IMR-90 (cell line): ENCODE data around the gene SLC35D1. TPM values are rescaled to one million over a fixed set of nuclear protein-coding genes. Genes with fewer than 3 reads are reported as not detected.

Experiments
- ATAC-seq: fragments of 200-7000 bp; cut with Tn5 transposase; 2 replicates; pipeline ENCODE4 v1.9.1; 2020; ENCODE audit warnings: low read depth, mild to moderate bottlenecking, moderate library complexity
- BruUV-seq: library from RNA; stranded (reverse); fragments of 400-500 nt; replicated peaks from 2 replicates; lab custom pipeline; 2021; lab: Mats Ljungman, UMichigan
- CTCF ChIA-PET: fragments of 300-600 bp; formaldehyde crosslinking; extraction: SDS; loops from one replicate; lab custom pipeline; 2021; ENCODE audit warnings: antibody characterized with exemption; lab: Yijun Ruan, JAX
- POLR2A ChIA-PET: fragments of 300-600 bp; sonication (Branson Sonifier 250); formaldehyde crosslinking; loops from one replicate; lab custom pipeline; 2022; ENCODE audit warnings: antibody characterized with exemption; ENCODE audit not compliant: unreplicated experiment; lab: Charles Lee
- DNase-seq: peaks from one replicate; pipeline ENCODE4 v3.0.0; 2013
- H2AFZ ChIP-seq: replicated peaks from 2 replicates; pipeline ENCODE3; 2013; ENCODE audit warnings: low read length, mild to moderate bottlenecking; ENCODE audit not compliant: poor library complexity
- H2AK5ac ChIP-seq: 2 replicates; pipeline ENCODE4 v1.6.1; 2013; ENCODE audit warnings: low read depth, low read length, inconsistent platforms
- H2AK9ac ChIP-seq: replicated peaks from 2 replicates; pipeline ENCODE3; 2013; ENCODE audit warnings: mild to moderate bottlenecking, low read depth, low read length, moderate library complexity; ENCODE audit not compliant: poor library complexity
- H2BK120ac ChIP-seq: 2 replicates; pipeline ENCODE4 v1.6.1; 2013; ENCODE audit warnings: low read depth, low read length, inconsistent platforms
- H2BK15ac ChIP-seq: 3 replicates; pipeline ENCODE4 v1.6.1; 2013; ENCODE audit warnings: low read depth, low read length, inconsistent platforms
- H2BK20ac ChIP-seq: 2 replicates; pipeline ENCODE4 v1.6.1; 2013; ENCODE audit warnings: low read depth, mild to moderate bottlenecking, inconsistent platforms, low read length, moderate library complexity
- H2BK5ac ChIP-seq: 2 replicates; pipeline ENCODE4 v1.6.1; 2013; ENCODE audit warnings: mild to moderate bottlenecking, low read depth, low read length, inconsistent platforms; ENCODE audit not compliant: poor library complexity, severe bottlenecking
- H3K14ac ChIP-seq: replicated peaks from 2 replicates; pipeline ENCODE4 v1.6.1; 2013; ENCODE audit warnings: low read depth, low read length, inconsistent platforms
- H3K18ac ChIP-seq: 2 replicates; pipeline ENCODE4 v1.6.1; 2013; ENCODE audit warnings: low read depth, low read length, control low read depth
- H3K23ac ChIP-seq: 2 replicates; pipeline ENCODE4 v1.6.1; 2013; ENCODE audit warnings: low read depth, low read length, inconsistent platforms
- H3K27ac ChIP-seq: 2 replicates; pipeline ENCODE4 v1.5.1; 2013; ENCODE audit warnings: mild to moderate bottlenecking, control low read depth, low read length; ENCODE audit not compliant: insufficient read depth
- H3K27me3 ChIP-seq: 2 replicates; pipeline ENCODE4 v1.6.1; 2013; ENCODE audit warnings: low read length; ENCODE audit not compliant: control insufficient read depth, insufficient read depth
- H3K36me3 ChIP-seq: 2 replicates; pipeline ENCODE4 v1.6.1; 2013; ENCODE audit warnings: low read length, mixed read lengths; ENCODE audit not compliant: control insufficient read depth, insufficient read depth
- H3K4ac ChIP-seq: 2 replicates; pipeline ENCODE4 v1.6.1; 2013; ENCODE audit warnings: low read depth, low read length, inconsistent platforms
- H3K4me1 ChIP-seq: 2 replicates; pipeline ENCODE4 v1.6.1; 2013; ENCODE audit warnings: low read length, mixed read lengths; ENCODE audit not compliant: control insufficient read depth, insufficient read depth
- H3K4me2 ChIP-seq: 2 replicates; pipeline ENCODE4 v1.6.1; 2013; ENCODE audit warnings: low read depth, mild to moderate bottlenecking, control low read depth, low read length, moderate library complexity
- H3K4me3 ChIP-seq: 2 replicates; pipeline ENCODE4 v1.5.1; 2013; ENCODE audit warnings: low read depth, mild to moderate bottlenecking, control low read depth, low read length, moderate library complexity; ENCODE audit not compliant: insufficient read depth
- H3K56ac ChIP-seq: 2 replicates; pipeline ENCODE4 v1.6.1; 2013; ENCODE audit warnings: low read length, inconsistent platforms; ENCODE audit not compliant: insufficient read depth; ENCODE audit errors: extremely low read depth
- H3K79me1 ChIP-seq, 2 experiments: 2 replicates each; pipeline ENCODE4 v1.6.1; 2013; ENCODE audit warnings: low read length in 2 of 2, inconsistent platforms in 1 of 2, low read depth in 1 of 2
- H3K9ac ChIP-seq: 2 replicates; pipeline ENCODE4 v1.6.1; 2013; ENCODE audit warnings: low read depth, low read length, control low read depth
- H3K9me1 ChIP-seq: 2 replicates; pipeline ENCODE4 v1.6.1; 2013; ENCODE audit warnings: low read length, inconsistent platforms; ENCODE audit not compliant: insufficient read depth
- H3K9me3 ChIP-seq: 2 replicates; pipeline ENCODE4 v1.6.1; 2013; ENCODE audit warnings: low read length; ENCODE audit not compliant: control insufficient read depth, insufficient read depth
- H4K20me1 ChIP-seq: 2 replicates; pipeline ENCODE4 v1.6.1; 2013; ENCODE audit warnings: low read length, inconsistent platforms; ENCODE audit not compliant: insufficient read depth
- H4K5ac ChIP-seq: 2 replicates; pipeline ENCODE4 v1.6.1; 2013; ENCODE audit warnings: mild to moderate bottlenecking, low read depth, low read length, control low read depth
- H4K8ac ChIP-seq, 2 experiments: 2 replicates each; pipeline ENCODE4 v1.6.1; 2013; ENCODE audit warnings: low read depth in 2 of 2, low read length in 2 of 2, control low read depth in 1 of 2, inconsistent platforms in 1 of 2
- H4K91ac ChIP-seq: 2 replicates; pipeline ENCODE4 v1.6.1; 2013; ENCODE audit warnings: low read depth, low read length, inconsistent platforms; ENCODE audit not compliant: insufficient read depth
- BHLHE40 ChIP-seq: fragments of 150-350 bp; IDR thresholded peaks from 2 replicates; pipeline ENCODE4 v1.6.1; 2016; ENCODE audit warnings: mild to moderate bottlenecking, low read depth, low read length
- CEBPB ChIP-seq: IDR thresholded peaks from 2 replicates; pipeline ENCODE4 v1.6.1; 2012; ENCODE audit warnings: low read depth, low read length, improper control_type of control experiment
- CHD1 ChIP-seq: IDR thresholded peaks from 2 replicates; pipeline ENCODE4 v1.6.1; 2012; ENCODE audit warnings: low read depth, low read length, improper control_type of control experiment
- ELK1 ChIP-seq: fragments of 150-350 bp; IDR thresholded peaks from 2 replicates; pipeline ENCODE4 v1.6.1; 2016; ENCODE audit warnings: low read depth, mild to moderate bottlenecking, low read length, moderate library complexity, borderline replicate concordance
- FOS ChIP-seq: fragments of 150-350 bp; IDR thresholded peaks from 2 replicates; pipeline ENCODE4 v1.6.1; 2016; ENCODE audit warnings: low read depth, low read length
- MAFK ChIP-seq: IDR thresholded peaks from 2 replicates; pipeline ENCODE4 v1.6.1; 2012; ENCODE audit warnings: low read depth, low read length, improper control_type of control experiment
- MAZ ChIP-seq: IDR thresholded peaks from 2 replicates; pipeline ENCODE4 v1.6.1; 2012; ENCODE audit warnings: low read depth, mild to moderate bottlenecking, low read length, improper control_type of control experiment, moderate library complexity, borderline replicate concordance
- MXI1 ChIP-seq: IDR thresholded peaks from 2 replicates; pipeline ENCODE4 v1.6.1; 2012; ENCODE audit warnings: low read depth, mild to moderate bottlenecking, low read length, moderate library complexity, borderline replicate concordance
- NFE2L2 ChIP-seq: fragments of 150-350 bp; IDR thresholded peaks from 2 replicates; pipeline ENCODE4 v1.6.1; 2016; ENCODE audit warnings: low read depth, mild to moderate bottlenecking, low read length
- POLR2A ChIP-seq: IDR thresholded peaks from 2 replicates; pipeline ENCODE4 v1.6.1; 2012; ENCODE audit warnings: mild to moderate bottlenecking, low read depth, low read length
- RAD21 ChIP-seq: IDR thresholded peaks from 2 replicates; pipeline ENCODE4 v1.6.1; 2012; ENCODE audit warnings: low read length, improper control_type of control experiment
- RCOR1 ChIP-seq: IDR thresholded peaks from 2 replicates; pipeline ENCODE4 v1.6.1; 2012; ENCODE audit warnings: mild to moderate bottlenecking, low read length, improper control_type of control experiment; ENCODE audit not compliant: insufficient replicate concordance
- RFX5 ChIP-seq: IDR thresholded peaks from 2 replicates; pipeline ENCODE4 v1.8.0; 2012; ENCODE audit warnings: low read depth, mild to moderate bottlenecking, low read length, moderate library complexity
- SMC3 ChIP-seq: fragments of 150-350 bp; IDR thresholded peaks from 2 replicates; pipeline ENCODE4 v1.6.1; 2016; ENCODE audit warnings: low read depth, mild to moderate bottlenecking, antibody characterized with exemption, low read length, moderate library complexity
- USF2 ChIP-seq: fragments of 150-350 bp; IDR thresholded peaks from 2 replicates; pipeline ENCODE4 v1.6.1; 2017; ENCODE audit warnings: mild to moderate bottlenecking, antibody characterized with exemption, low read length, low read depth
- WGBS, 2 experiments: methylation state at CpG; one replicate each; pipeline versions ENCODE4 v1.1.5 to v1.1.7; 2013; ENCODE audit warnings: missing lambda C conversion rate in 2 of 2; ENCODE audit not compliant: insufficient read length in 1 of 2; ENCODE audit errors: extremely low coverage in 2 of 2; 5-methylcytosine and 5-hydroxymethylcytosine counted together
- dilution Hi-C: fragments of 300-500 bp; cut with HindIII; formaldehyde crosslinking; loops from one replicate; pipeline ENCODE4 v1.14.3; 2018; ENCODE audit warnings: low sequenced_read_pairs; ENCODE audit not compliant: unreplicated experiment
- in situ Hi-C: fragments of 300-500 bp; cut with MboI; formaldehyde crosslinking; loops from 3 replicates; pipeline ENCODE4 v1.14.3; 2019; ENCODE audit warnings: low sequenced_read_pairs, inconsistent platforms, mixed read lengths
- intact Hi-C: fragments of 100-400 bp; cut with micrococcal nuclease; formaldehyde crosslinking; loops from 2 replicates; pipeline ENCODE4 v1.10.0; 2022
- polyA plus RNA-seq, 3 experiments: library from polyadenylated mRNA; depleted of rRNA; stranded (reverse); fragments of >200 nt; gene quantifications; 2 replicates each; pipeline ENCODE4 v1.2.3, GENCODE V29; 2012; ENCODE audit warnings: low replicate concordance in 1 of 3
- total RNA-seq: library from RNA; depleted of rRNA; stranded (reverse); fragments of >200 nt; gene quantifications from 2 replicates; pipeline ENCODE4 v1.2.3, GENCODE V29; 2012

SLC35D1 gene
- total and polyA plus RNA-seq, 2 of the 4 experiments (the other 2 are of a cell fraction): 7.2 to 16.3 TPM

- Histone ChIP-seq H3K23ac (peak overlapping the region; percentile 87), H4K91ac (peak overlapping the region; percentile 84), H2BK120ac (peak overlapping the region; percentile 72), H4K20me1 (no peaks in the 10 kb centered on the region), H3K14ac (peak overlapping the region; percentile 87), H3K9me3 (no peaks in the 10 kb centered on the region), H4K5ac (peak overlapping the region; percentile 57), H3K36me3 (peaks cover 7% of the 10 kb centered on the region; the same call in 1 of the 2 replicates), H3K4me2 (peak overlapping the region; percentile 99), H2BK20ac (peak overlapping the region; percentile 10; the same call in 1 of the 2 replicates), H3K9ac (peak overlapping the region; percentile 93), H2AK9ac (peak overlapping the region; percentile 46), H3K79me1 (peaks cover 14 to 27% of the 10 kb centered on the region in 2 experiments), H3K4me3 (peak overlapping the region; percentile 93), H3K27ac (peak overlapping the region; percentile 88), H2BK15ac (0 out of 3 replicates have a peak overlapping the region, but pooled peaks have one; percentile 2), H3K18ac (peak overlapping the region; percentile 76), H3K9me1 (peaks cover 3% of the 10 kb centered on the region; the same call in 1 of the 2 replicates), H2BK5ac (peak overlapping the region; percentile 92), H3K56ac (peak overlapping the region; percentile 95), H3K27me3 (no peaks in the 10 kb centered on the region), H2AFZ (peak overlapping the region; percentile 98), H3K4ac (peak overlapping the region; percentile 71), H3K4me1 (peaks cover 3% of the 10 kb centered on the region), H4K8ac (peak overlapping the region; percentile 76 to 77; a peak in 3 of 4 replicates), H2AK5ac (peak overlapping the region; percentile 63; the same call in 1 of the 2 replicates)
- intact Hi-C loops (loop anchor here (1.0 to 5.0 kb wide), 3 partner anchors 57 to 159 kb away; no protein-coding TSS in a partner anchor), in situ Hi-C loops (no loop called here), dilution Hi-C loops (no loop called here)
- TSS peak; percentile 30 for BruUV-seq
- 21% methylated on average over 5 of the region's 25 CpGs; no CpG with 5 or more reads in 1 of the 2 experiments for WGBS, 2 experiments
- ChIA-PET CTCF (interaction anchor here (0.8 kb wide), 1 partner anchor 57 kb away, joined by 4 read pairs; no protein-coding TSS in a partner anchor), POLR2A (interaction anchor here (1.1 kb wide), 1 partner anchor 16 kb away, joined by 3 read pairs; no protein-coding TSS in a partner anchor)
- peak; percentile 42 for DNase-seq
- peak; percentile 27 for ATAC-seq
- no peak for TF ChIP-seq USF2
- no peak for TF ChIP-seq CEBPB
- no peak for TF ChIP-seq MXI1
- no peak for TF ChIP-seq RCOR1
- no peak for TF ChIP-seq MAFK
- TF ChIP-seq SMC3: no peak
- no peak for TF ChIP-seq ELK1
- TF ChIP-seq MAZ: no peak
- TF ChIP-seq FOS: no peak
- no peak for TF ChIP-seq RFX5
- no peak for TF ChIP-seq POLR2A
- TF ChIP-seq CHD1: no peak
- TF ChIP-seq BHLHE40: no peak
- TF ChIP-seq RAD21: no peak
- no peak for TF ChIP-seq NFE2L2
Measured at GRCh38 chr1:67052741-67053534, 1.0 kb downstream of the SLC35D1 start.
